Measurements from ENCODE around the gene IKZF1.

IKZF1 gene

GRCh38 chr7:50309721-50310120 lies 5.2 kb downstream of the IKZF1 start:
- no peak for DNase-seq

- DNase-seq: no peak
These were observed 5.8 kb downstream of the IKZF1 start for GRCh38 chr7:50310361-50310760.

GRCh38 chr7:50310956-50311355 lies 6.4 kb downstream of the IKZF1 start:
- DNase-seq: no peak

GRCh38 chr7:50312250-50313162 lies 8.0 kb downstream of the IKZF1 start:
- DNase-seq: no peak

- no peak for DNase-seq
These were observed 10.5 kb downstream of the IKZF1 start for GRCh38 chr7:50314836-50315592.

- no peak for DNase-seq
These were observed 11.5 kb downstream of the IKZF1 start for GRCh38 chr7:50315739-50316671.

- no peak for DNase-seq
These were observed 12.7 kb downstream of the IKZF1 start for GRCh38 chr7:50317221-50317678.

- DNase-seq: no peak
These were observed 13.5 kb downstream of the IKZF1 start for GRCh38 chr7:50317697-50318669.

GRCh38 chr7:50321487-50322067 lies 17.1 kb downstream of the IKZF1 start:
- no peak for DNase-seq

GRCh38 chr7:50324113-50324512 lies 19.6 kb downstream of the IKZF1 start:
- no peak for DNase-seq

- no peak for DNase-seq
These were observed 22.9 kb downstream of the IKZF1 start for GRCh38 chr7:50327443-50327842.

GRCh38 chr7:50329775-50330174 lies 25.3 kb downstream of the IKZF1 start:
- no peak for DNase-seq

- DNase-seq: no peak
These were observed 25.7 kb downstream of the IKZF1 start for GRCh38 chr7:50330254-50330653.

- DNase-seq: no peak
These were observed 26.2 kb downstream of the IKZF1 start for GRCh38 chr7:50330696-50331095.

- DNase-seq: no peak
These were observed 27.2 kb downstream of the IKZF1 start for GRCh38 chr7:50331564-50332208.

- DNase-seq: no peak
These were observed 28.0 kb downstream of the IKZF1 start for GRCh38 chr7:50332241-50333165.

GRCh38 chr7:50333221-50333651 lies 28.7 kb downstream of the IKZF1 start:
- no peak for DNase-seq

- DNase-seq: no peak
These were observed 30.0 kb downstream of the IKZF1 start for GRCh38 chr7:50334341-50334994.

All from NCI-H146 (cell line).